ENCODE results near the gene ABAT.

GRCh38 chr16:8775359-8775758, 100.9 kb downstream of the ABAT start:
- TF ChIP-seq, protein P1, sequence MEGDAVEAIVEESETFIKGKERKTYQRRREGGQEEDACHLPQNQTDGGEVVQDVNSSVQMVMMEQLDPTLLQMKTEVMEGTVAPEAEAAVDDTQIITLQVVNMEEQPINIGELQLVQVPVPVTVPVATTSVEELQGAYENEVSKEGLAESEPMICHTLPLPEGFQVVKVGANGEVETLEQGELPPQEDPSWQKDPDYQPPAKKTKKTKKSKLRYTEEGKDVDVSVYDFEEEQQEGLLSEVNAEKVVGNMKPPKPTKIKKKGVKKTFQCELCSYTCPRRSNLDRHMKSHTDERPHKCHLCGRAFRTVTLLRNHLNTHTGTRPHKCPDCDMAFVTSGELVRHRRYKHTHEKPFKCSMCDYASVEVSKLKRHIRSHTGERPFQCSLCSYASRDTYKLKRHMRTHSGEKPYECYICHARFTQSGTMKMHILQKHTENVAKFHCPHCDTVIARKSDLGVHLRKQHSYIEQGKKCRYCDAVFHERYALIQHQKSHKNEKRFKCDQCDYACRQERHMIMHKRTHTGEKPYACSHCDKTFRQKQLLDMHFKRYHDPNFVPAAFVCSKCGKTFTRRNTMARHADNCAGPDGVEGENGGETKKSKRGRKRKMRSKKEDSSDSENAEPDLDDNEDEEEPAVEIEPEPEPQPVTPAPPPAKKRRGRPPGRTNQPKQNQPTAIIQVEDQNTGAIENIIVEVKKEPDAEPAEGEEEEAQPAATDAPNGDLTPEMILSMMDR (IDR thresholded peaks at IDR 0.05) = no peak
- no peak for TF ChIP-seq POLR2AphosphoS5 (IDR thresholded peaks at IDR 0.05)
- no peak for TF ChIP-seq POLR2A (IDR thresholded peaks at IDR 0.05)
